ENCODE results near the gene SCYL1. TPM values are rescaled to one million over a fixed set of nuclear protein-coding genes. Genes with fewer than 3 reads are reported as not detected.

Gene SCYL1
- total RNA-seq, 1 donor from 2014 or later = 79.4 TPM

GRCh38 chr11:65548395-65548794, 23.5 kb downstream of the SCYL1 start:
- DNase-seq (ENCODE audit: extremely low spot score, unreplicated experiment) = no peak
- Mint-ChIP-seq H3K4me3 (peak overlapping the region; percentile 49), H3K36me3 (peaks cover 28% of the 10 kb centered on the region), H3K27ac (peak overlapping the region; percentile 39), H3K27me3 (peaks cover 25% of the 10 kb centered on the region), H3K4me1 (ENCODE audit: unreplicated experiment) (peaks cover 45% of the 10 kb centered on the region), H3K9me3 (no peaks in the 10 kb centered on the region)
- no peak for TF ChIP-seq CTCF (conservative IDR thresholded peaks at IDR 0.05)

GRCh38 chr11:65549096-65549495, 24.2 kb downstream of the SCYL1 start:
- no peak for DNase-seq (ENCODE audit: extremely low spot score, unreplicated experiment)
- Mint-ChIP-seq H3K27me3 (peaks cover 25% of the 10 kb centered on the region), H3K27ac (peak overlapping the region; percentile 56)

GRCh38 chr11:65551572-65552387, 26.9 kb downstream of the SCYL1 start:
- Mint-ChIP-seq H3K9me3 (no peaks in the 10 kb centered on the region), H3K4me3 (peak overlapping the region; percentile 66), H3K27me3 (peaks cover 12% of the 10 kb centered on the region), H3K36me3 (peaks cover 14% of the 10 kb centered on the region), H3K27ac (peak overlapping the region; percentile 63), H3K4me1 (ENCODE audit: unreplicated experiment) (peaks cover 47% of the 10 kb centered on the region)
- no peak for DNase-seq (ENCODE audit: extremely low spot score, unreplicated experiment)
- peak; percentile 56 for TF ChIP-seq CTCF (conservative IDR thresholded peaks at IDR 0.05)

More at GRCh38 chr11:65549096-65549495, 24.2 kb downstream of the SCYL1 start:
- Mint-ChIP-seq H3K4me1 (ENCODE audit: unreplicated experiment) (peaks cover 42% of the 10 kb centered on the region), H3K4me3 (peak overlapping the region; percentile 41), H3K36me3 (peaks cover 28% of the 10 kb centered on the region), H3K9me3 (no peaks in the 10 kb centered on the region)
- TF ChIP-seq CTCF (conservative IDR thresholded peaks at IDR 0.05) = no peak

DNA sequence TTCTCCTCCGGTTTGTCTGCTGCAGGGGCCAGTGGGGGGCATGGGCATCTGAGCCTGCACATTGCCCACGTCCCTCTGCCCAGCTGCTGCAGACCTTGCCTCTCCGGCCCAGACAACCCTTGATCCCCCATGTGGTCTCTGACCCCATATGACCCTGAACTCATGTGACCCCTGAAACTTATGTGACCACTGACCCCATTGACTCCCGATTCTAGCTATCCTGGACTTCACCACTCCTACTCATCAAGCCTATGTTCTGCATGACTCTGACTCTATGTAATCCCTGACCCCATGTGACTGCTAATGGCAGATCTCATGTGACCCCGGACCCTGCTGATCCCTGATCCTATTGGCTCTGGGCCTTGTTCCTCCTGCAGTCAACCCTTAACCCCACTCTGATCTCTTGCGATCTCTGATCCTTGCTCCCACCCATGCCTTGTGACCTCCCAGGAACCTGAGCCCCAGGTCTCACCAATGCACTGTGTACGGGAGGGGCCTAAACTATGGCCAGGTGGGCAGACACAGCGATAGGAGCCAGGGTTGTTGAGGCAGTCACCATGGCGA, 27.6 kb downstream of the SCYL1 start:
- TF ChIP-seq CTCF (conservative IDR thresholded peaks at IDR 0.05) = no peak
- H3K27ac Mint-ChIP-seq = peak overlapping the region; percentile 63
- peaks cover 47% of the 10 kb centered on the region for H3K4me1 Mint-ChIP-seq (ENCODE audit: unreplicated experiment)
- no peaks in the 10 kb centered on the region for H3K9me3 Mint-ChIP-seq
- peaks cover 14% of the 10 kb centered on the region for H3K36me3 Mint-ChIP-seq
- DNase-seq (ENCODE audit: extremely low spot score, unreplicated experiment) = no peak
- H3K27me3 Mint-ChIP-seq = peaks cover 11% of the 10 kb centered on the region
- peak overlapping the region; percentile 40 for H3K4me3 Mint-ChIP-seq

GRCh38 chr11:65553301-65554001, 28.6 kb downstream of the SCYL1 start:
- peaks cover 6% of the 10 kb centered on the region for H3K27me3 Mint-ChIP-seq
- no peaks in the 10 kb centered on the region for H3K9me3 Mint-ChIP-seq
- H3K27ac Mint-ChIP-seq = no peak overlapping the region
- peak overlapping the region; percentile 22 for H3K4me3 Mint-ChIP-seq
- peaks cover 47% of the 10 kb centered on the region for H3K4me1 Mint-ChIP-seq (ENCODE audit: unreplicated experiment)
- DNase-seq (ENCODE audit: extremely low spot score, unreplicated experiment) = no peak
- H3K36me3 Mint-ChIP-seq = peaks cover 9% of the 10 kb centered on the region
- TF ChIP-seq CTCF (conservative IDR thresholded peaks at IDR 0.05) = no peak

Data from type B pancreatic cell (in vitro differentiated cells).